IMR-90 (cell line): ENCODE data around the gene IFITM10. TPM values are rescaled to one million over a fixed set of nuclear protein-coding genes. Genes with fewer than 3 reads are reported as not detected.

ENCODE experiments used
- ATAC-seq: fragments of 200-7000 bp; cut with Tn5 transposase; 2 replicates; pipeline ENCODE4 v1.9.1; 2020; ENCODE audit warnings: low read depth, mild to moderate bottlenecking, moderate library complexity
- BruUV-seq: library from RNA; stranded (reverse); fragments of 400-500 nt; replicated peaks from 2 replicates; lab custom pipeline; 2021; lab: Mats Ljungman, UMichigan
- CTCF ChIA-PET: fragments of 300-600 bp; formaldehyde crosslinking; extraction: SDS; loops from one replicate; lab custom pipeline; 2021; ENCODE audit warnings: antibody characterized with exemption; lab: Yijun Ruan, JAX
- POLR2A ChIA-PET: fragments of 300-600 bp; sonication (Branson Sonifier 250); formaldehyde crosslinking; loops from one replicate; lab custom pipeline; 2022; ENCODE audit warnings: antibody characterized with exemption; ENCODE audit not compliant: unreplicated experiment; lab: Charles Lee
- DNase-seq: peaks from one replicate; pipeline ENCODE4 v3.0.0; 2013
- H2AFZ ChIP-seq: replicated peaks from 2 replicates; pipeline ENCODE3; 2013; ENCODE audit warnings: low read length, mild to moderate bottlenecking; ENCODE audit not compliant: poor library complexity
- H2AK5ac ChIP-seq: 2 replicates; pipeline ENCODE4 v1.6.1; 2013; ENCODE audit warnings: low read depth, low read length, inconsistent platforms
- H2AK9ac ChIP-seq: replicated peaks from 2 replicates; pipeline ENCODE3; 2013; ENCODE audit warnings: mild to moderate bottlenecking, low read depth, low read length, moderate library complexity; ENCODE audit not compliant: poor library complexity
- H2BK120ac ChIP-seq: 2 replicates; pipeline ENCODE4 v1.6.1; 2013; ENCODE audit warnings: low read depth, low read length, inconsistent platforms
- H2BK15ac ChIP-seq: 3 replicates; pipeline ENCODE4 v1.6.1; 2013; ENCODE audit warnings: low read depth, low read length, inconsistent platforms
- H2BK20ac ChIP-seq: 2 replicates; pipeline ENCODE4 v1.6.1; 2013; ENCODE audit warnings: low read depth, mild to moderate bottlenecking, inconsistent platforms, low read length, moderate library complexity
- H2BK5ac ChIP-seq: 2 replicates; pipeline ENCODE4 v1.6.1; 2013; ENCODE audit warnings: mild to moderate bottlenecking, low read depth, low read length, inconsistent platforms; ENCODE audit not compliant: poor library complexity, severe bottlenecking
- H3K14ac ChIP-seq: replicated peaks from 2 replicates; pipeline ENCODE4 v1.6.1; 2013; ENCODE audit warnings: low read depth, low read length, inconsistent platforms
- H3K18ac ChIP-seq: 2 replicates; pipeline ENCODE4 v1.6.1; 2013; ENCODE audit warnings: low read depth, low read length, control low read depth
- H3K23ac ChIP-seq: 2 replicates; pipeline ENCODE4 v1.6.1; 2013; ENCODE audit warnings: low read depth, low read length, inconsistent platforms
- H3K27ac ChIP-seq: 2 replicates; pipeline ENCODE4 v1.5.1; 2013; ENCODE audit warnings: mild to moderate bottlenecking, control low read depth, low read length; ENCODE audit not compliant: insufficient read depth
- H3K27me3 ChIP-seq: 2 replicates; pipeline ENCODE4 v1.6.1; 2013; ENCODE audit warnings: low read length; ENCODE audit not compliant: control insufficient read depth, insufficient read depth
- H3K36me3 ChIP-seq: 2 replicates; pipeline ENCODE4 v1.6.1; 2013; ENCODE audit warnings: low read length, mixed read lengths; ENCODE audit not compliant: control insufficient read depth, insufficient read depth
- H3K4ac ChIP-seq: 2 replicates; pipeline ENCODE4 v1.6.1; 2013; ENCODE audit warnings: low read depth, low read length, inconsistent platforms
- H3K4me1 ChIP-seq: 2 replicates; pipeline ENCODE4 v1.6.1; 2013; ENCODE audit warnings: low read length, mixed read lengths; ENCODE audit not compliant: control insufficient read depth, insufficient read depth
- H3K4me2 ChIP-seq: 2 replicates; pipeline ENCODE4 v1.6.1; 2013; ENCODE audit warnings: low read depth, mild to moderate bottlenecking, control low read depth, low read length, moderate library complexity
- H3K4me3 ChIP-seq: 2 replicates; pipeline ENCODE4 v1.5.1; 2013; ENCODE audit warnings: low read depth, mild to moderate bottlenecking, control low read depth, low read length, moderate library complexity; ENCODE audit not compliant: insufficient read depth
- H3K56ac ChIP-seq: 2 replicates; pipeline ENCODE4 v1.6.1; 2013; ENCODE audit warnings: low read length, inconsistent platforms; ENCODE audit not compliant: insufficient read depth; ENCODE audit errors: extremely low read depth
- H3K79me1 ChIP-seq, 2 experiments: 2 replicates each; pipeline ENCODE4 v1.6.1; 2013; ENCODE audit warnings: low read length in 2 of 2, inconsistent platforms in 1 of 2, low read depth in 1 of 2
- H3K9ac ChIP-seq: 2 replicates; pipeline ENCODE4 v1.6.1; 2013; ENCODE audit warnings: low read depth, low read length, control low read depth
- H3K9me1 ChIP-seq: 2 replicates; pipeline ENCODE4 v1.6.1; 2013; ENCODE audit warnings: low read length, inconsistent platforms; ENCODE audit not compliant: insufficient read depth
- H3K9me3 ChIP-seq: 2 replicates; pipeline ENCODE4 v1.6.1; 2013; ENCODE audit warnings: low read length; ENCODE audit not compliant: control insufficient read depth, insufficient read depth
- H4K20me1 ChIP-seq: 2 replicates; pipeline ENCODE4 v1.6.1; 2013; ENCODE audit warnings: low read length, inconsistent platforms; ENCODE audit not compliant: insufficient read depth
- H4K5ac ChIP-seq: 2 replicates; pipeline ENCODE4 v1.6.1; 2013; ENCODE audit warnings: mild to moderate bottlenecking, low read depth, low read length, control low read depth
- H4K8ac ChIP-seq, 2 experiments: 2 replicates each; pipeline ENCODE4 v1.6.1; 2013; ENCODE audit warnings: low read depth in 2 of 2, low read length in 2 of 2, control low read depth in 1 of 2, inconsistent platforms in 1 of 2
- H4K91ac ChIP-seq: 2 replicates; pipeline ENCODE4 v1.6.1; 2013; ENCODE audit warnings: low read depth, low read length, inconsistent platforms; ENCODE audit not compliant: insufficient read depth
- SMC3 ChIP-seq: fragments of 150-350 bp; IDR thresholded peaks from 2 replicates; pipeline ENCODE4 v1.6.1; 2016; ENCODE audit warnings: low read depth, mild to moderate bottlenecking, antibody characterized with exemption, low read length, moderate library complexity
- WGBS, 2 experiments: methylation state at CpG; one replicate each; pipeline versions ENCODE4 v1.1.5 to v1.1.7; 2013; ENCODE audit warnings: missing lambda C conversion rate in 2 of 2; ENCODE audit not compliant: insufficient read length in 1 of 2; ENCODE audit errors: extremely low coverage in 2 of 2; 5-methylcytosine and 5-hydroxymethylcytosine counted together
- dilution Hi-C: fragments of 300-500 bp; cut with HindIII; formaldehyde crosslinking; loops from one replicate; pipeline ENCODE4 v1.14.3; 2018; ENCODE audit warnings: low sequenced_read_pairs; ENCODE audit not compliant: unreplicated experiment
- in situ Hi-C: fragments of 300-500 bp; cut with MboI; formaldehyde crosslinking; loops from 3 replicates; pipeline ENCODE4 v1.14.3; 2019; ENCODE audit warnings: low sequenced_read_pairs, inconsistent platforms, mixed read lengths
- intact Hi-C: fragments of 100-400 bp; cut with micrococcal nuclease; formaldehyde crosslinking; loops from 2 replicates; pipeline ENCODE4 v1.10.0; 2022
- polyA plus RNA-seq, 3 experiments: library from polyadenylated mRNA; depleted of rRNA; stranded (reverse); fragments of >200 nt; gene quantifications; 2 replicates each; pipeline ENCODE4 v1.2.3, GENCODE V29; 2012; ENCODE audit warnings: low replicate concordance in 1 of 3
- total RNA-seq: library from RNA; depleted of rRNA; stranded (reverse); fragments of >200 nt; gene quantifications from 2 replicates; pipeline ENCODE4 v1.2.3, GENCODE V29; 2012

IFITM10 gene
- total and polyA plus RNA-seq, 2 of the 4 experiments (the other 2 are of a cell fraction): 0.15 to 0.18 TPM

GRCh38 chr11:1717745-1718144, 32.6 kb downstream of the IFITM10 start:
- Histone ChIP-seq H3K27ac (no peak overlapping the region), H3K4me1 (no peaks in the 10 kb centered on the region), H3K4me2 (no peak overlapping the region), H4K91ac (no peak overlapping the region), H3K36me3 (no peaks in the 10 kb centered on the region), H3K9ac (no peak overlapping the region), H3K4ac (no peak overlapping the region), H3K18ac (no peak overlapping the region), H4K8ac (no peak overlapping the region), H2BK5ac (no peak overlapping the region), H3K79me1 (no peaks in the 10 kb centered on the region), H2AK5ac (no peak overlapping the region), H4K20me1 (no peaks in the 10 kb centered on the region), H3K9me3 (no peaks in the 10 kb centered on the region), H3K4me3 (no peak overlapping the region), H2BK120ac (no peak overlapping the region), H3K23ac (no peak overlapping the region), H2AK9ac (no peak overlapping the region), H3K9me1 (no peaks in the 10 kb centered on the region), H3K14ac (no peak overlapping the region), H3K27me3 (peaks cover 27% of the 10 kb centered on the region), H4K5ac (no peak overlapping the region), H2BK20ac (no peak overlapping the region), H3K56ac (no peak overlapping the region), H2BK15ac (no peak overlapping the region), H2AFZ (no peak overlapping the region)
- 63% methylated on average over 5 of the region's 8 CpGs; no CpG with 5 or more reads in 1 of the 2 experiments for WGBS, 2 experiments
- BruUV-seq: no TSS peak
- ChIA-PET CTCF (interaction anchor here (1.1 kb wide), 1 partner anchor 72 kb away, joined by 4 read pairs; no protein-coding TSS in a partner anchor), POLR2A (no interaction called here)
- dilution Hi-C loops (no loop called here), in situ Hi-C loops (no loop called here), intact Hi-C loops (no loop called here)
- TF ChIP-seq SMC3: no peak
- DNase-seq: no peak
- ATAC-seq: no peak
